Liver (tissue), 3 donors: ENCODE data around the gene SBK2.

ENCODE experiments used
- EGR1 ChIP-seq, 2 donors: IDR thresholded peaks; 2 replicates each; pipeline ENCODE4 v1.6.1; 2016 to 2018; ENCODE audit warnings: antibody characterized with exemption in 2 of 2, low read depth in 2 of 2
- FOXA1 ChIP-seq: IDR thresholded peaks from 2 replicates; pipeline ENCODE4 v1.6.1; 2016; ENCODE audit warnings: antibody characterized with exemption
- TF ChIP-seq, protein P1 (sequence below): IDR thresholded peaks from 2 replicates; pipeline ENCODE4 v1.6.1; 2016; ENCODE audit warnings: antibody characterized with exemption
- TF ChIP-seq, protein P2 (sequence below): fragments of 150-350 bp; IDR thresholded peaks from 2 replicates; pipeline ENCODE4 v1.5.1; 2017; ENCODE audit warnings: improper control_type of control experiment, low read depth, low read length; ENCODE audit not compliant: missing input control
- donor health status: healthy.
- donor health status: healthy.

DNA sequence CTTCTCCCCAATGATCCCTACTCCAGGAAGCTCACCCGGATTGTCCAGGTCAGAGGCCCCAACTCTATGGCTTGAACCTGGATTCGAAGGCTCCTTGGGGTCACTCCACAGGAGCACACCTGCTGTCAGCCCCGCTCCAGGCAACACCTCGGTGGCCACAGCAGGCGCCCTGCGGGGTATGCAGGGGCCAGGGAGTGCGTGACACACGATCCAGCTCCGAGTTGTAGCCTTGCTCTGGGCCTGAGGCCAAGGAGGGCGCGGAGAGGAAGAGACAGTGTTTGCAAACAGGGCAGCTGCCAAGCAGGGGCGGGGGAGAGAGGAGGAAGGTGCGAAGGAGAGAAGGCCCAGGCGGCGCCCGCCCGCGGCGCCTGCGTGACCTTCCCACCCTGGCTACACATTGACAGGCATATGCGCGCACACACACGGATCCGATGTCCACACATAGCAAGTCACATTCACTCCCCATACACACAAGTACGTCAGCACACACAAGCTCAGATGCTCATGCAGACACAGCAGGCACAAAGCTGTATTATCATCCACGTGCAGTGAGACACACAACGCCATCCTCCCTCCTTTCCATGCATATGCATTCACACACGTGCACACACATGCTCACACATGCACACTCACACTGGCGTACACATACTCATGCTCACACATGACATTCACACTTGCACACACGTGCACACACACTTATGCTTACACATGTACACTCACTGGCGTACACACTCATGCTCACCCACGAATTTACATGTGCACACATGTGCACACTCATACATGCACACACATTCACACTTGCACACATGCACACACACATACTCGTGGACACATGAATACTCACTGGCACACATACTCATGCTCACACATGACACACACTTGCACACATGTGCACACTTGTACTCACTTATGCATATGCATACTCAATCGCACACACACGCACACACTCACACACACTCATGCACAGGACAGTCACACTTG lies 10.4 kb downstream of the SBK2 start:
- TF ChIP-seq FOXA1 (no peak), EGR1 (IDR thresholded peaks at IDR 0.05; ENCODE audit: low read depth in 2 of 2) (no peak)
- TF ChIP-seq, protein P1, sequence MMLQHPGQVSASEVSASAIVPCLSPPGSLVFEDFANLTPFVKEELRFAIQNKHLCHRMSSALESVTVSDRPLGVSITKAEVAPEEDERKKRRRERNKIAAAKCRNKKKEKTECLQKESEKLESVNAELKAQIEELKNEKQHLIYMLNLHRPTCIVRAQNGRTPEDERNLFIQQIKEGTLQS: no peak
- TF ChIP-seq, protein P2, sequence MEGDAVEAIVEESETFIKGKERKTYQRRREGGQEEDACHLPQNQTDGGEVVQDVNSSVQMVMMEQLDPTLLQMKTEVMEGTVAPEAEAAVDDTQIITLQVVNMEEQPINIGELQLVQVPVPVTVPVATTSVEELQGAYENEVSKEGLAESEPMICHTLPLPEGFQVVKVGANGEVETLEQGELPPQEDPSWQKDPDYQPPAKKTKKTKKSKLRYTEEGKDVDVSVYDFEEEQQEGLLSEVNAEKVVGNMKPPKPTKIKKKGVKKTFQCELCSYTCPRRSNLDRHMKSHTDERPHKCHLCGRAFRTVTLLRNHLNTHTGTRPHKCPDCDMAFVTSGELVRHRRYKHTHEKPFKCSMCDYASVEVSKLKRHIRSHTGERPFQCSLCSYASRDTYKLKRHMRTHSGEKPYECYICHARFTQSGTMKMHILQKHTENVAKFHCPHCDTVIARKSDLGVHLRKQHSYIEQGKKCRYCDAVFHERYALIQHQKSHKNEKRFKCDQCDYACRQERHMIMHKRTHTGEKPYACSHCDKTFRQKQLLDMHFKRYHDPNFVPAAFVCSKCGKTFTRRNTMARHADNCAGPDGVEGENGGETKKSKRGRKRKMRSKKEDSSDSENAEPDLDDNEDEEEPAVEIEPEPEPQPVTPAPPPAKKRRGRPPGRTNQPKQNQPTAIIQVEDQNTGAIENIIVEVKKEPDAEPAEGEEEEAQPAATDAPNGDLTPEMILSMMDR: no peak
